RPMI7951 (cell line): ENCODE results near the gene RAB6B. TPM values are rescaled to one million over a fixed set of nuclear protein-coding genes. Genes with fewer than 3 reads are reported as not detected.

Source experiments
- DNase-seq: peaks from one replicate; pipeline ENCODE4 v3.0.0-alpha.2; 2012; ENCODE audit warnings: low read depth
- total RNA-seq: library from RNA; depleted of rRNA; stranded (reverse); fragments of >200 nt; shearing (Covaris generic); gene quantifications from 2 replicates; pipeline ENCODE4 v1.2.3, GENCODE V29; 2014

RAB6B gene
- total RNA-seq, 1 experiment from 2014 or later = 0.12 TPM

- no peak for DNase-seq
These were observed 59.1 kb downstream of the RAB6B start for GRCh38 chr3:133836497-133837158.

- DNase-seq = no peak
These were observed 59.7 kb downstream of the RAB6B start for GRCh38 chr3:133835961-133836360.

GRCh38 chr3:133835418-133835743, 60.3 kb downstream of the RAB6B start:
- no peak for DNase-seq

GRCh38 chr3:133834621-133835417, 60.9 kb downstream of the RAB6B start:
- no peak for DNase-seq

GRCh38 chr3:133833880-133834620, 61.6 kb downstream of the RAB6B start:
- DNase-seq = no peak

GRCh38 chr3:133833267-133833666, 62.4 kb downstream of the RAB6B start:
- DNase-seq = no peak

GRCh38 chr3:133832802-133833144, 62.9 kb downstream of the RAB6B start:
- no peak for DNase-seq

- DNase-seq = no peak
These were observed 63.5 kb downstream of the RAB6B start for GRCh38 chr3:133831966-133832801.

GRCh38 chr3:133830071-133830470, 65.6 kb downstream of the RAB6B start:
- no peak for DNase-seq

GRCh38 chr3:133829310-133829707, 66.4 kb downstream of the RAB6B start:
- DNase-seq = no peak

GRCh38 chr3:133828576-133829309, 66.9 kb downstream of the RAB6B start:
- no peak for DNase-seq

GRCh38 chr3:133827684-133828083, 68.0 kb downstream of the RAB6B start:
- DNase-seq = no peak

- DNase-seq = no peak
These were observed 68.5 kb downstream of the RAB6B start for GRCh38 chr3:133827136-133827535.

GRCh38 chr3:133825969-133826727, 69.5 kb downstream of the RAB6B start:
- DNase-seq = no peak

- no peak for DNase-seq
These were observed 70.7 kb downstream of the RAB6B start for GRCh38 chr3:133824961-133825485.

GRCh38 chr3:133821767-133822638, 73.7 kb downstream of the RAB6B start:
- peak; percentile 87 for DNase-seq

- no peak for DNase-seq
These were observed 74.6 kb downstream of the RAB6B start for GRCh38 chr3:133820889-133821675.

- DNase-seq = no peak
These were observed 75.6 kb downstream of the RAB6B start for GRCh38 chr3:133820129-133820528.
